Measurements from ENCODE around the gene TMPRSS11D.

TMPRSS11D gene

DNA sequence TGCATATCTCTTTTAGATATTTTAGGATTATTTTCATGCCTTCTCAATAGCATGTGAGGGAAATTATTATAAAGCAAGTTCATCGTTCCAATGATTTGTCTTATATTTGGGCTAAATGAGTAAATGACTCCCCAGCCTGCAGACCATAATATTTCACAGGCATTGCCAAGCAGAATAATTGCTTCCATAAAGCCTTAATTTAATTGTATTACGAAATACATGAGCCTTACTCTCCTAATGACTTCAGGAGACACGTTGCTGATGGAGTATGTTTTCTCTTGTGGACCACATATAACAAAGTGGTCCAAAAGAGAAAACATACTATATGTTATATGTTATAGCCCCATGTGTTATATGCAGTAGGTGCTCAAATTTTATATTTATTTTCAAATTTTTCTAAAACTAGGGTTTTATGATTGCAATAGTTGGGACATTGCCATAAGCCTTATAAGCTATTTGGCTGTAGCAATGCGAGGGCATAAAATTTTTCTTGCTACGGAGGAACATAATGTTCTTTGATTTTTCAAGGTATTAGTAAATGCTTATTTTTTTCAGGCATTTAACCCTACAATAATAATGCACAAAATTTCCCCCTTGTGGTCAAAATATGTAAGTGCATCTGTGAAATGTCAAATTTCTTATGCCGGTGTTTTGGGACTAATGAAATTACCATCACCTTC lies 26.2 kb upstream of the TMPRSS11D start:
- TF ChIP-seq, protein P1, sequence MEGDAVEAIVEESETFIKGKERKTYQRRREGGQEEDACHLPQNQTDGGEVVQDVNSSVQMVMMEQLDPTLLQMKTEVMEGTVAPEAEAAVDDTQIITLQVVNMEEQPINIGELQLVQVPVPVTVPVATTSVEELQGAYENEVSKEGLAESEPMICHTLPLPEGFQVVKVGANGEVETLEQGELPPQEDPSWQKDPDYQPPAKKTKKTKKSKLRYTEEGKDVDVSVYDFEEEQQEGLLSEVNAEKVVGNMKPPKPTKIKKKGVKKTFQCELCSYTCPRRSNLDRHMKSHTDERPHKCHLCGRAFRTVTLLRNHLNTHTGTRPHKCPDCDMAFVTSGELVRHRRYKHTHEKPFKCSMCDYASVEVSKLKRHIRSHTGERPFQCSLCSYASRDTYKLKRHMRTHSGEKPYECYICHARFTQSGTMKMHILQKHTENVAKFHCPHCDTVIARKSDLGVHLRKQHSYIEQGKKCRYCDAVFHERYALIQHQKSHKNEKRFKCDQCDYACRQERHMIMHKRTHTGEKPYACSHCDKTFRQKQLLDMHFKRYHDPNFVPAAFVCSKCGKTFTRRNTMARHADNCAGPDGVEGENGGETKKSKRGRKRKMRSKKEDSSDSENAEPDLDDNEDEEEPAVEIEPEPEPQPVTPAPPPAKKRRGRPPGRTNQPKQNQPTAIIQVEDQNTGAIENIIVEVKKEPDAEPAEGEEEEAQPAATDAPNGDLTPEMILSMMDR (IDR thresholded peaks at IDR 0.05; ENCODE audit: low read length, missing control alignments), result peak; percentile 70
- peak; percentile 49 for DNase-seq (ENCODE audit: low read depth)
- no peak overlapping the region for H3K4me3 ChIP-seq (replicated peaks; ENCODE audit: low read depth, low read length)

DNA sequence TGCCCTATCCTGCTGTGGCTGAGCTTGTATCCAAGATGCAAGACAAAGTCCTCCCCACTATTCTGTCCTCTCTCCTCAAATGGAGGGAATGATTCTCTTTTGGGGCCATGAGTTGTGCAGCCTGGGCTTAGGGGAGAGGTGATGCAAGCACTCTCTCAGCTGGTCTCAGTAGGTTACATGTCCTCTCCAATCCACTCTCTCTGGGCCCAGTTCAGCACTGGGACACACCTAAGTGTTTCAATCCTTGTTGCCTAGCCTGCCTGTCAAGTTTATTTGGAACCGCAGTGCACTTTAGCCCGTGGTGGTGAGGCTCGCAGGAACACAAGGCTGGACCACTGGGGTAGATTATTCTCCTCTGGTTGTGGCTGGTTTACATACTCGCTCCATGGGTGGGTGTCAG lies 23.8 kb upstream of the TMPRSS11D start:
- H3K4me3 ChIP-seq (replicated peaks; ENCODE audit: low read depth, low read length), result no peak overlapping the region
- DNase-seq (ENCODE audit: low read depth), result no peak
- TF ChIP-seq, protein P1 (IDR thresholded peaks at IDR 0.05; ENCODE audit: low read length, missing control alignments), result no peak

- TF ChIP-seq, protein P1 (IDR thresholded peaks at IDR 0.05; ENCODE audit: low read length, missing control alignments), result no peak
- DNase-seq (ENCODE audit: low read depth), result no peak
- no peak overlapping the region for H3K4me3 ChIP-seq (replicated peaks; ENCODE audit: low read depth, low read length)
Observed at GRCh38 chr4:67899096-67899495, 15.3 kb upstream of the TMPRSS11D start.

GRCh38 chr4:67897686-67898085 lies 13.9 kb upstream of the TMPRSS11D start:
- TF ChIP-seq, protein P1 (IDR thresholded peaks at IDR 0.05; ENCODE audit: low read length, missing control alignments), result no peak
- H3K4me3 ChIP-seq (replicated peaks; ENCODE audit: low read depth, low read length), result no peak overlapping the region
- DNase-seq (ENCODE audit: low read depth), result no peak

DNA sequence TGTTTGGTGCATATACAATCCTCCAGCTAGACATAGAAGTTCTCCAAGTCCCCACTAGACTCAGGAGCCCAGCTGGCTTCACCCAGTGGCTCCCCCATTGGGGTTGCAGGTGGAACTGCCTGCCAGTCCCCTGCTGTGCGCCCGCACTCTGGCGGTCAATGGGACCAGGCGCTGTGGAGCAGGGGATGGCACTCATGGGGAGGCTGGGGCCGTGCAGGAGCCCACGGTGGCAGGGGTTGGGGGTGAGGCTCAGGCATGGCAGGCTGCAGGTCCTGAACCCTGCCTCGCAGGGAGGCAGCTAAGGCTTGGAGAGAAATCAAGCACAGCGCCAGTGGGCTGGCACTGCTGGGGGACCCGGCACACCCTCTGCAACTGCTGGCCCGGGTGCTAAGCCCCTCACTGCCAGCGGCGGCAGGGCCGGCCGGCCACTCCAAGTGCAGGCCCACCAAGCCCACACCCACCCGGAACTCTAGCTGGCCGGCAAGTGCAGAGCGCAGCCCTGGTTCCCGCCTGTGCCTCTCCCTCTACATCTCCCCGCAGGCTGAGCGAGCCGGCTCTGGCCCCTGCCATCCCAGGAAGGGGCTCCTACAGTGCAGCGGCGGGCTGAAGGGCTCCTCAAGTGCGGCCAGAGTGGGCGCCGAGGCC lies 12.7 kb upstream of the TMPRSS11D start:
- TF ChIP-seq, protein P1 (IDR thresholded peaks at IDR 0.05; ENCODE audit: low read length, missing control alignments), result no peak
- DNase-seq (ENCODE audit: low read depth), result no peak
- H3K4me3 ChIP-seq (replicated peaks; ENCODE audit: low read depth, low read length), result no peak overlapping the region

- TF ChIP-seq, protein P1 (IDR thresholded peaks at IDR 0.05; ENCODE audit: low read length, missing control alignments), result no peak
- H3K4me3 ChIP-seq (replicated peaks; ENCODE audit: low read depth, low read length), result no peak overlapping the region
- no peak for DNase-seq (ENCODE audit: low read depth)
Observed at GRCh38 chr4:67894659-67895058, 10.9 kb upstream of the TMPRSS11D start.

DNA sequence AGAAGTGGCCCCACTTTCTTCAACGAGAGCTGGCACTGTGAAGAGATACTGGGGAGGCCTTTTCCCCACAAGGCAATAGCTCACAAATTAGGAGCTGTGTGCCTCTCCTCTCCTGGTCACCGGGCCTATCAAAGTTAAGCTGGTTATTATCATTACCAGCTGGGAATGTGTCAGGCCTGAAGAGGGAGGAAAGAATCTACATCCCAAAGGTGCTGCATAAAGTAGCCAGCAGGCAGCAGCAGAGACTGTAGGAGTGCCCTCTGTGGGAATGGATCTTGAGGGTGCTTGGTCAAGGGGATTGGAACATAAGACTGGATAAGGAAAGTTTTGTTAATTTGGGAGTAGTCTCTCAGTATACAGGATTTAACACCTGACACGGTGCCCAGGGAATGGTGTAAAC lies 9.1 kb upstream of the TMPRSS11D start:
- no peak overlapping the region for H3K4me3 ChIP-seq (replicated peaks; ENCODE audit: low read depth, low read length)
- TF ChIP-seq, protein P1 (IDR thresholded peaks at IDR 0.05; ENCODE audit: low read length, missing control alignments), result no peak
- DNase-seq (ENCODE audit: low read depth), result no peak
